ENCODE data around the gene THSD7A. TPM values are rescaled to one million over a fixed set of nuclear protein-coding genes. Genes with fewer than 3 reads are reported as not detected.

The THSD7A gene
- total and polyA plus RNA-seq, 2 of the 13 experiments (the other 11 are each of a cell fraction or from before 2014, with no cell fraction given), result 0.01 to 0.07 TPM

- TF ChIP-seq FOXP1 (IDR thresholded peaks at IDR 0.05) (no peak), FOXP1 (CRISPR knock-in tag; IDR thresholded peaks at IDR 0.05) (no peak), MATR3 (CRISPR knock-in tag; IDR thresholded peaks at IDR 0.05) (no peak), ARHGAP35 (CRISPR knock-in tag; IDR thresholded peaks at IDR 0.05; ENCODE audit: borderline replicate concordance) (no peak), PAXIP1 (CRISPR knock-in tag; conservative IDR thresholded peaks at IDR 0.05) (no peak)
Observed at GRCh38 chr7:11623093-11623678, 208.8 kb downstream of the THSD7A start (continued).

GRCh38 chr7:11620406-11621253, 211.4 kb downstream of the THSD7A start:
- no peaks in the 10 kb centered on the region for H3K4me1 ChIP-seq (ENCODE audit: insufficient read depth, low read length)
- intact Hi-C loops (cut with micrococcal nuclease; ENCODE audit: unreplicated experiment), result no loop called here
- H3K79me2 ChIP-seq (ENCODE audit: insufficient read depth, low read length), result no peaks in the 10 kb centered on the region
- no peak for DNase-seq (ENCODE audit: low spot score)
- no peak for FAIRE-seq
- no peak overlapping the region for H3K27ac ChIP-seq (ENCODE audit: extremely low read length, insufficient read depth, low read length)
- BruUV-seq (replicated peaks), result no TSS peak
- TF ChIP-seq SUZ12 (IDR thresholded peaks at IDR 0.05; ENCODE audit: low read depth, low read length) (no peak), CREB1 (IDR thresholded peaks at IDR 0.05) (peak; percentile 18; the same call in 1 of the 2 replicates), CREB1 (CRISPR knock-in tag; IDR thresholded peaks at IDR 0.05) (no peak)
- in situ Hi-C loops (cut with HindIII; ENCODE audit: extremely low pct_ligation_motif_present, low pct_unique_long_range_greater_than_20kb), result no loop called here
- H3K4me3 ChIP-seq (replicated peaks in 1 of 3; ENCODE audit: insufficient read depth in 1 of 3, low read depth in 2 of 3, low read length in 3 of 3), result no peak overlapping the region
- no peaks in the 10 kb centered on the region for H4K20me1 ChIP-seq (ENCODE audit: insufficient read depth, low read length)
- no peak for ATAC-seq
- H3K4me2 ChIP-seq (ENCODE audit: low read depth, low read length), result no peak overlapping the region
- no peaks in the 10 kb centered on the region for H3K36me3 ChIP-seq (replicated peaks in 1 of 2; ENCODE audit: control insufficient read depth in 1 of 2, insufficient read depth in 2 of 2, low read length in 2 of 2)
- H3K9me3 ChIP-seq (ENCODE audit: low read length), result no peaks in the 10 kb centered on the region
- 4% methylated on average over 5 of the region's 5 CpGs for WGBS (ENCODE audit: low lambda C conversion rate)
- POLR2A ChIA-PET, result no interaction called here
- no peak overlapping the region for H2AFZ ChIP-seq (ENCODE audit: low read length)
- H3K9ac ChIP-seq (ENCODE audit: insufficient read depth, low read depth, low read length), result no peak overlapping the region
- CTCF ChIA-PET (ENCODE audit: low intra/inter-chr PET ratio, low total read pairs), result no interaction called here
- H3K27me3 ChIP-seq (ENCODE audit: control insufficient read depth in 1 of 2, insufficient read depth in 2 of 2, low read length in 2 of 2), result no peaks in the 10 kb centered on the region
